Measurements from ENCODE around the gene SETD4.
A peak's percentile ranks its signal among the peaks of the same experiment; 100 is the strongest.
"Not testable (repeated sequence)": the region's sequence is repeated elsewhere in the genome, so short reads cannot be mapped to it uniquely, and the experiment has no call there.

The SETD4 gene

GRCh38 chr21:36060159-36060921, at the start of gene SETD4:
Gene SETD4 (minus strand): TSS chr21:36060526. CDS start chr21:36058888, 1,638 bp downstream.
- Histone ChIP-seq H3K36me3 (ENCODE audit: control insufficient read depth, insufficient read depth, low read length) (peaks cover 15% of the 10 kb centered on the region), H3K4me3 (ENCODE audit: low read length) (peak within 1 kb of the TSS; percentile 88), H3K27ac (ENCODE audit: low read length) (no peak within 1 kb of the TSS), H3K9me3 (ENCODE audit: control insufficient read depth, insufficient read depth, low read length) (no peaks in the 10 kb centered on the region), H3K27me3 (ENCODE audit: control insufficient read depth, insufficient read depth, low read length) (no peaks in the 10 kb centered on the region), H3K4me1 (ENCODE audit: control insufficient read depth, insufficient read depth, low read length) (no peaks in the 10 kb centered on the region)
- no CpG with 5 or more reads among the region's 57 CpGs for WGBS (ENCODE audit: insufficient coverage, insufficient read length)
- peak; percentile 83 for DNase-seq (ENCODE audit: low read depth, low spot score)

GRCh38 chr21:36109868-36110267, 49.5 kb upstream of the SETD4 start:
- no peak overlapping the region for H3K27ac ChIP-seq (ENCODE audit: low read length)
- no CpG with 5 or more reads among the region's 10 CpGs for WGBS (ENCODE audit: insufficient coverage, insufficient read length)

GRCh38 chr21:36105327-36105842, 45.1 kb upstream of the SETD4 start:
- H3K36me3 ChIP-seq (ENCODE audit: control insufficient read depth, insufficient read depth, low read length): peaks cover 5% of the 10 kb centered on the region; the same call in 1 of the 2 replicates
- no CpG with 5 or more reads among the region's 4 CpGs for WGBS (ENCODE audit: insufficient coverage, insufficient read length)
- H3K4me3 ChIP-seq (ENCODE audit: low read length): peak overlapping the region; percentile 54; the same call in 1 of the 2 replicates

More at GRCh38 chr21:36109868-36110267, 49.5 kb upstream of the SETD4 start:
- Histone ChIP-seq H3K4me3 (ENCODE audit: low read length) (no peak overlapping the region), H3K9me3 (ENCODE audit: control insufficient read depth, insufficient read depth, low read length) (no peaks in the 10 kb centered on the region), H3K36me3 (ENCODE audit: control insufficient read depth, insufficient read depth, low read length) (peaks cover 7% of the 10 kb centered on the region), H3K27me3 (ENCODE audit: control insufficient read depth, insufficient read depth, low read length) (no peaks in the 10 kb centered on the region), H3K4me1 (ENCODE audit: control insufficient read depth, insufficient read depth, low read length) (no peaks in the 10 kb centered on the region; the same call in none of the 2 replicates)
- DNase-seq (ENCODE audit: low read depth, low spot score): no peak

GRCh38 chr21:36104317-36105300, 44.3 kb upstream of the SETD4 start:
- Histone ChIP-seq H3K36me3 (ENCODE audit: control insufficient read depth, insufficient read depth, low read length) (peaks cover 5% of the 10 kb centered on the region; the same call in 1 of the 2 replicates), H3K9me3 (ENCODE audit: control insufficient read depth, insufficient read depth, low read length) (no peaks in the 10 kb centered on the region), H3K4me3 (ENCODE audit: low read length) (peak overlapping the region; percentile 54; the same call in 1 of the 2 replicates), H3K4me1 (ENCODE audit: control insufficient read depth, insufficient read depth, low read length) (no peaks in the 10 kb centered on the region; the same call in 1 of the 2 replicates), H3K27ac (ENCODE audit: low read length) (no peak overlapping the region), H3K27me3 (ENCODE audit: control insufficient read depth, insufficient read depth, low read length) (no peaks in the 10 kb centered on the region)
- no peak for DNase-seq (ENCODE audit: low read depth, low spot score)
- whole genome bisulfite sequencing (ENCODE audit: insufficient coverage, insufficient read length): no CpG with 5 or more reads among the region's 29 CpGs

More at GRCh38 chr21:36105327-36105842, 45.1 kb upstream of the SETD4 start:
- Histone ChIP-seq H3K27ac (ENCODE audit: low read length) (no peak overlapping the region), H3K27me3 (ENCODE audit: control insufficient read depth, insufficient read depth, low read length) (no peaks in the 10 kb centered on the region), H3K9me3 (ENCODE audit: control insufficient read depth, insufficient read depth, low read length) (no peaks in the 10 kb centered on the region), H3K4me1 (ENCODE audit: control insufficient read depth, insufficient read depth, low read length) (no peaks in the 10 kb centered on the region)
- no peak for DNase-seq (ENCODE audit: low read depth, low spot score)

GRCh38 chr21:36103434-36103833, 43.1 kb upstream of the SETD4 start:
- Histone ChIP-seq H3K27me3 (ENCODE audit: control insufficient read depth, insufficient read depth, low read length) (no peaks in the 10 kb centered on the region), H3K9me3 (ENCODE audit: control insufficient read depth, insufficient read depth, low read length) (no peaks in the 10 kb centered on the region), H3K4me3 (ENCODE audit: low read length) (no peak overlapping the region), H3K4me1 (ENCODE audit: control insufficient read depth, insufficient read depth, low read length) (peaks cover 3% of the 10 kb centered on the region; the same call in 1 of the 2 replicates), H3K36me3 (ENCODE audit: control insufficient read depth, insufficient read depth, low read length) (peaks cover 4% of the 10 kb centered on the region; the same call in 1 of the 2 replicates), H3K27ac (ENCODE audit: low read length) (no peak overlapping the region)
- no peak for DNase-seq (ENCODE audit: low read depth, low spot score)

- DNase-seq (ENCODE audit: low read depth, low spot score): no peak
- Histone ChIP-seq H3K36me3 (ENCODE audit: control insufficient read depth, insufficient read depth, low read length) (no peaks in the 10 kb centered on the region), H3K9me3 (ENCODE audit: control insufficient read depth, insufficient read depth, low read length) (no peaks in the 10 kb centered on the region), H3K4me3 (ENCODE audit: low read length) (no peak overlapping the region), H3K4me1 (ENCODE audit: control insufficient read depth, insufficient read depth, low read length) (peaks cover 6% of the 10 kb centered on the region; the same call in 1 of the 2 replicates), H3K27me3 (ENCODE audit: control insufficient read depth, insufficient read depth, low read length) (no peaks in the 10 kb centered on the region), H3K27ac (ENCODE audit: low read length) (no peak overlapping the region)
- WGBS (ENCODE audit: insufficient coverage, insufficient read length): no CpG with 5 or more reads among the region's 6 CpGs
Measured at GRCh38 chr21:36100971-36101641, 40.8 kb upstream of the SETD4 start.

GRCh38 chr21:36099695-36100211, 39.4 kb upstream of the SETD4 start:
- H3K9me3 ChIP-seq (ENCODE audit: control insufficient read depth, insufficient read depth, low read length); H3K27ac ChIP-seq (ENCODE audit: low read length); H3K4me3 ChIP-seq (ENCODE audit: low read length); H3K4me1 ChIP-seq (ENCODE audit: control insufficient read depth, insufficient read depth, low read length); H3K36me3 ChIP-seq (ENCODE audit: control insufficient read depth, insufficient read depth, low read length); H3K27me3 ChIP-seq (ENCODE audit: control insufficient read depth, insufficient read depth, low read length); DNase-seq (ENCODE audit: low read depth, low spot score): not testable (repeated sequence)
- no CpG with 5 or more reads among the region's 13 CpGs for WGBS (ENCODE audit: insufficient coverage, insufficient read length)

GRCh38 chr21:36099000-36099399, 38.7 kb upstream of the SETD4 start:
- Histone ChIP-seq H3K9me3 (ENCODE audit: control insufficient read depth, insufficient read depth, low read length) (no peaks in the 10 kb centered on the region), H3K36me3 (ENCODE audit: control insufficient read depth, insufficient read depth, low read length) (no peaks in the 10 kb centered on the region), H3K4me3 (ENCODE audit: low read length) (no peak overlapping the region), H3K27ac (ENCODE audit: low read length) (no peak overlapping the region), H3K27me3 (ENCODE audit: control insufficient read depth, insufficient read depth, low read length) (no peaks in the 10 kb centered on the region), H3K4me1 (ENCODE audit: control insufficient read depth, insufficient read depth, low read length) (peaks cover 6% of the 10 kb centered on the region; the same call in 1 of the 2 replicates)
- no CpG with 5 or more reads among the region's 3 CpGs for WGBS (ENCODE audit: insufficient coverage, insufficient read length)
- no peak for DNase-seq (ENCODE audit: low read depth, low spot score)

GRCh38 chr21:36098182-36098532, 37.8 kb upstream of the SETD4 start:
- Histone ChIP-seq H3K27ac (ENCODE audit: low read length) (peak overlapping the region; percentile 100), H3K27me3 (ENCODE audit: control insufficient read depth, insufficient read depth, low read length) (no peaks in the 10 kb centered on the region), H3K9me3 (ENCODE audit: control insufficient read depth, insufficient read depth, low read length) (peaks cover 2% of the 10 kb centered on the region), H3K36me3 (ENCODE audit: control insufficient read depth, insufficient read depth, low read length) (no peaks in the 10 kb centered on the region), H3K4me3 (ENCODE audit: low read length) (no peak overlapping the region), H3K4me1 (ENCODE audit: control insufficient read depth, insufficient read depth, low read length) (peaks cover 6% of the 10 kb centered on the region; the same call in 1 of the 2 replicates)
- WGBS (ENCODE audit: insufficient coverage, insufficient read length): no CpG with 5 or more reads among the region's 2 CpGs
- DNase-seq (ENCODE audit: low read depth, low spot score): no peak
